Dermis microvascular lymphatic vessel endothelial cell (primary cell): ENCODE results near the gene CFD. TPM values are rescaled to one million over a fixed set of nuclear protein-coding genes. Genes with fewer than 3 reads are reported as not detected.

ENCODE experiments used
- DNase-seq, 2 donors: peaks; one replicate each; pipeline versions ENCODE4 v3.0.0 to v3.0.0-alpha.2; 2010; ENCODE audit warnings: low read depth in 2 of 2
- total RNA-seq: library from RNA; depleted of rRNA; stranded (reverse); fragments of >200 nt; gene quantifications from 2 replicates; pipeline ENCODE4 v1.2.1, GENCODE V29; 2014

CFD gene
- total RNA-seq, 1 donor from 2014 or later = 2.2 TPM

GRCh38 chr19:904545-904944 lies 45.1 kb downstream of the CFD start:
- no peak for DNase-seq

DNA sequence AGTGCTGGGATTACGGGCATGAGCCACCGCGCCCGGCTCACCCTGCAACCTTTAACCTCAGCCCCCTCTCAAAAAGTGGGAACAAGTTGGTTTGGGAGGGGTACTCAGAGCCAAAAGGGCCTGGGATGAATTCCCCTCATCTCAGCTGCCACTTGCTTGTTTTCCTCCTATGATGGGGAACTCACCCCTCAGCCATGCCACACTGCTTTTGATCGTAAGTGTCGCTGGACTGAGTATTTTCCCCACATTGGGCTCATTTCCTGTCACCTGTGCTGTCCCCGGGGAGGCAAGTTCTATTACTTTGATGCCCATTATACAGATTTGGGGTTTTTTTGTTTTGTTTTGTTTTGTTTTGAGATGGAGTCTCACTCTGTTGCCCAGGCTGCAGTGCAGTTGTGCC lies 47.0 kb downstream of the CFD start:
- DNase-seq = no peak

GRCh38 chr19:907183-907853 lies 47.9 kb downstream of the CFD start:
- no peak for DNase-seq

DNA sequence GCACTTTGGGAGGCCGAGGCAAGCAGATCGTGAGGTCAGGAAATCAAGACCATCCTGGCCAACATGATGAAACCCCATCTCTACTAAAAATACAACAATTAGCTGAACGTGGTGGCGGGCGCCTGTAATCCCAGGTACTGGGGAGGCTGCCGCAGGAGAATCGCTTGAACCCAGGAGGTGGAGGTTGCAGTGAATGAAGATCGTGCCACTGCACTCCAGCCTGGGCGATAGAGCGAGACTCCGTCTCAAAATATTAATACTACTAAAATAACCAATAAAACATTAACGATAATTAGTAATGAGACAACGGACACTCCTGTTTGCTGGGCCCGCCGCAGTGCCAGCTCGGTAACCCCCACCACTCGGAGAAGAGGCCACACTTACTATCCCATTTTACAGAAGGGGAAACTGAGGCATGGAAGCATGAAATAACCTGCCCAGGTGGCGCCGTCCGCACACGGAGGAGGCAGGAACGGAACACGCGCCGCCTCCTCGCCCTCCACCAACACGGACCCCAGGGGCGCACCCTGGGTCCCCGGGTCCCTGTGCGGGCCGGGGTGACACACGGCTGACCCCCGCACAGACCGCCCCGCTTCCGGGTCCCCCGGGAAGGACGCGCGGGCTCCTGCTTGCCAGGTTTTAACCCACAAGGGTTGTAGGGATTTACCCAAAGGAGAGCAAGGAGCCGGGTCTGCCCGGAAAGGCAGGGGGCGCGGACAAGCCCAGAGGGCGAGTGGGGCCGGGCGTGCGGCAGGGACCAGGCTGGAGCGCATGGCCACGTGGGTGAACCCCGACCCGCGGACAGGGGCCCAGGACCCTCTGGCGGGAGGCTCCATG lies 52.0 kb downstream of the CFD start:
- DNase-seq = no peak

DNA sequence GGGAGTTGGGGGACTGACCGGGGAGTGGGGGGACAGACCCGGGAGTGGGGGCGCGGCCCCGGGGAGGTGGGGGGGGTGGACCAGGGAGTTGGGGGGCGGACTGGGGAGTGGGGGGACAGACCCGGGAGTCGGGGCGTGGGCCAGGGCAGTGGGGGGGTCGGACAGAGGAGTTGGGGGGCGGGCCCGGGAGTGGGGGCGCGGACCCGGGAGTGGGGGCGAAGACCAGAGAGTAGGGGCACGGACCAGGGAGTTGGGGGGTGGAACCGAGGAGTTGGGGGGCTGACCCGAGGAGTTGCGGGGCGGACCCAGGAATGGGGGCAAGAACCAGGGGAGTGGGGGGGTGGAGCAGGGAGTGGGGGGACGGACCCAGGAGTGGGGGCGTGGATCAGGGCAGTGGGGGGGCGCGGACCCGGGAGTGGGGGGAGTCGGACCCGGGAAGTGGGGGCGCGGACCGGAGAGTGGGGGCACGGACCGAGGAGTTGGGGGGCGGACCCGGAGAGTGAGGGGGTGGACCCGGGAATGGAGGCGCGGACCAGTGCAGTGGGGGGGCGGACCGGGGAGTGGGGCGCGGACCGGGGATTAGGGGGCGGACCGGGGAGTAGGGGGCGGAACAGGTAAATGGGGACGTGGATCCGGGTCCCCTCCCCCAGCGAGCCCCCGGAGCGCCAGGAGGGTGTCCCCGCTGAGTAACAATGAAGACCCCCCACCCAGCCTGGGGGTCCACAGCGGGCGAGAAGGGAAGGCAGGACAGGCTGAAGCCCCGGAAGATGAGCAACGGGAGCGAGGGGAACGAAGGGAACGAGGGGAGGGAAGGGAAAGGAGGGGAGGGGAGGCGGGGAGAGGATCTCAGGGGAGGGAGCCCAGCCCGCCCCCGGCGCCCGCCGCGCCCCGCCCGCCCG lies 53.0 kb downstream of the CFD start:
- DNase-seq = peak in 1 of 2 donors; percentile 38

Other genes starting within 250 kb of the CFD start
- 19.3 and 23.9 TPM in 2 replicates for gene POLRMT, start 226.1 kb upstream of the CFD start, total RNA-seq
- gene FGF22, start 219.8 kb upstream of the CFD start, total RNA-seq = not detected in 2 replicates
- gene RNF126, start 196.4 kb upstream of the CFD start, total RNA-seq = 18.9 and 30.0 TPM in 2 replicates
- 3.1 and 5.9 TPM in 2 replicates for gene FSTL3, start 183.3 kb upstream of the CFD start, total RNA-seq
- gene PRSS57, start 164.2 kb upstream of the CFD start, total RNA-seq = not detected in 2 replicates
- 35.3 and 54.0 TPM in 2 replicates for gene PALM, start 150.7 kb upstream of the CFD start, total RNA-seq
- gene MISP, start 108.6 kb upstream of the CFD start, total RNA-seq = not detected in 2 replicates
- 128 and 154 TPM in 2 replicates for gene PTBP1, start 62.2 kb upstream of the CFD start, total RNA-seq
- 0.38 and 0.39 TPM in 2 replicates for gene PLPPR3, start 37.7 kb upstream of the CFD start, total RNA-seq
- not detected in 2 replicates for gene AZU1, start 31.8 kb upstream of the CFD start, total RNA-seq
- gene PRTN3, start 18.7 kb upstream of the CFD start, total RNA-seq = not detected in 2 replicates
- gene ELANE, start 7.4 kb upstream of the CFD start, total RNA-seq = not detected in 2 replicates
- gene MED16, start 33.5 kb downstream of the CFD start, total RNA-seq = 20.2 and 30.7 TPM in 2 replicates
- gene RNU6-9, start 33.8 kb downstream of the CFD start, total RNA-seq = not detected in 2 replicates
- gene R3HDM4, start 53.6 kb downstream of the CFD start, total RNA-seq = 29.4 and 47.7 TPM in 2 replicates
- gene KISS1R, start 57.7 kb downstream of the CFD start, total RNA-seq = under 0.01 TPM in 1 of 2 replicates, not detected in the other
- gene ARID3A, start 66.4 kb downstream of the CFD start, total RNA-seq = 4.2 and 7.2 TPM in 2 replicates
- gene WDR18, start 124.7 kb downstream of the CFD start, total RNA-seq = 79.8 and 94.1 TPM in 2 replicates
- 0.25 and 0.26 TPM in 2 replicates for gene GRIN3B, start 140.8 kb downstream of the CFD start, total RNA-seq
- 31.8 and 60.1 TPM in 2 replicates for gene TMEM259, start 161.5 kb downstream of the CFD start, total RNA-seq
- not detected in 2 replicates for gene RNU6-2, start 161.9 kb downstream of the CFD start, total RNA-seq
- 92.6 and 93.6 TPM in 2 replicates for gene CNN2, start 166.9 kb downstream of the CFD start, total RNA-seq
- gene ABCA7, start 180.4 kb downstream of the CFD start, total RNA-seq = 3.7 and 4.6 TPM in 2 replicates
- gene ARHGAP45, start 207.5 kb downstream of the CFD start, total RNA-seq = 13.5 and 24.6 TPM in 2 replicates
- 87.6 and 89.4 TPM in 2 replicates for gene POLR2E, start 235.7 kb downstream of the CFD start, total RNA-seq
- gene GPX4, start 244.3 kb downstream of the CFD start, total RNA-seq = 461 and 469 TPM in 2 replicates